Type B pancreatic cell (in vitro differentiated cells): ENCODE data around the gene DAB1. TPM values are rescaled to one million over a fixed set of nuclear protein-coding genes. Genes with fewer than 3 reads are reported as not detected.

Experiments
- DNase-seq: peaks from one replicate; pipeline ENCODE4 v3.0.0; 2021; ENCODE audit warnings: mixed read lengths; ENCODE audit not compliant: unreplicated experiment; ENCODE audit errors: extremely low spot score
- H3K27ac Mint-ChIP-seq: 2 replicates; pipeline ENCODE4 v1.8.0; 2021; ENCODE audit warnings: mild to moderate bottlenecking, mixed read lengths
- H3K27me3 Mint-ChIP-seq: 2 replicates; pipeline ENCODE4 v1.8.0; 2021; ENCODE audit warnings: mixed read lengths
- H3K36me3 Mint-ChIP-seq: 2 replicates; pipeline ENCODE4 v1.8.0; 2021; ENCODE audit warnings: mixed read lengths
- H3K4me1 Mint-ChIP-seq: one replicate; pipeline ENCODE4 v1.8.0; 2021; ENCODE audit warnings: mixed read lengths; ENCODE audit not compliant: unreplicated experiment
- H3K4me3 Mint-ChIP-seq: 2 replicates; pipeline ENCODE4 v1.8.0; 2021; ENCODE audit warnings: mild to moderate bottlenecking, mixed read lengths
- H3K9me3 Mint-ChIP-seq: 2 replicates; pipeline ENCODE4 v1.8.0; 2021; ENCODE audit warnings: mixed read lengths
- CTCF ChIP-seq: fragments of 200-600 bp; sonication (generic); conservative IDR thresholded peaks from 2 replicates; pipeline ENCODE4 v1.5.0; 2021; ENCODE audit warnings: antibody characterized with exemption, mild to moderate bottlenecking
- total RNA-seq: library from RNA; stranded (reverse); gene quantifications from 2 replicates; pipeline ENCODE4 v1.2.1, GENCODE V29; 2021; ENCODE audit warnings: low replicate concordance

Gene DAB1
- total RNA-seq, 1 donor from 2014 or later, result 7.3 TPM

DNA sequence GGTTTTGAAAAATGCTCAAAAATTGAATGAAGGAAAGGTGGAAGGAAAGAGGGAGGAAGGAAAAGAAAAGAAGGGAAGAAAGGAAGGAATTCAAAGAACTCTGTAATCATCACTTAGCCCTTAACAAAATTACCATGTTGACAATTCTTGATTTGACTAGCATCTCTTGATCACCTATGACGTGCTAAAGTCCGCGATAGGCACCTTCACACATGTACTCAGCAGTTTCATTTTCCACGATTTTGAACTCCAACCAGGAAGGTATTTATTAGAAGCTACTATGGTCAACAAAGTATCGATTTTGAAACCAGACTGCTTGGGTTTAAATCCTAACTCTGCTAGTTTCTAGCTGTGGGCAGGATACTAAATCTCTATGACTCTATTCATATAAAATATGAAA lies 146.9 kb downstream of the DAB1 start:
- Mint-ChIP-seq H3K4me1 (peaks cover 4% of the 10 kb centered on the region), H3K27ac (no peak overlapping the region), H3K36me3 (no peaks in the 10 kb centered on the region), H3K4me3 (no peak overlapping the region), H3K27me3 (peaks cover 6% of the 10 kb centered on the region), H3K9me3 (no peaks in the 10 kb centered on the region)
- no peak for TF ChIP-seq CTCF
- no peak for DNase-seq

GRCh38 chr1:57272601-57273000 lies 151.3 kb downstream of the DAB1 start:
- no peak for DNase-seq
- H3K4me1 Mint-ChIP-seq, result peaks cover 4% of the 10 kb centered on the region
- no peak for TF ChIP-seq CTCF
- no peaks in the 10 kb centered on the region for H3K9me3 Mint-ChIP-seq
- H3K36me3 Mint-ChIP-seq, result no peaks in the 10 kb centered on the region
- no peak overlapping the region for H3K27ac Mint-ChIP-seq
- no peak overlapping the region for H3K4me3 Mint-ChIP-seq
- peaks cover 17% of the 10 kb centered on the region for H3K27me3 Mint-ChIP-seq

DNA sequence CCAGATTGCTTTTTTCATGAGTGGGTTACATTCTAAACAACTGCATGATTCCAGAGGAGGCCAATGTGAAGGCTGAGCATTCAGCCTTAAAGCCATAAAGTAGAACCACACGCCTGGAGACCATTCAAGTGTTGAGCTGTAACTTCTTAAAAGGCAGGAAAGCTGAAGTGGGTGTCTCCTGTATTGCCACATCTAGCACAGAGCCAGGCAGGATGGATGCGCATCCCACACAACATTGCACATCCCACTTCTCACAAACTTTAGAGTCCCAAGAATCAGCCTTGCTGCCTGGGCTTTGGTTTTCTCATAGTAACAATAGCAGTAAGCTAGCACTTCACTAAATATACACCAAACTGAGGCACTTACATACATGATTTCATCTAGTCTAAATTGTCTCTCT lies 151.7 kb downstream of the DAB1 start:
- Mint-ChIP-seq H3K4me1 (peaks cover 4% of the 10 kb centered on the region), H3K27ac (no peak overlapping the region), H3K27me3 (peaks cover 13% of the 10 kb centered on the region), H3K4me3 (no peak overlapping the region), H3K9me3 (no peaks in the 10 kb centered on the region), H3K36me3 (no peaks in the 10 kb centered on the region)
- no peak for TF ChIP-seq CTCF
- DNase-seq, result no peak

DNA sequence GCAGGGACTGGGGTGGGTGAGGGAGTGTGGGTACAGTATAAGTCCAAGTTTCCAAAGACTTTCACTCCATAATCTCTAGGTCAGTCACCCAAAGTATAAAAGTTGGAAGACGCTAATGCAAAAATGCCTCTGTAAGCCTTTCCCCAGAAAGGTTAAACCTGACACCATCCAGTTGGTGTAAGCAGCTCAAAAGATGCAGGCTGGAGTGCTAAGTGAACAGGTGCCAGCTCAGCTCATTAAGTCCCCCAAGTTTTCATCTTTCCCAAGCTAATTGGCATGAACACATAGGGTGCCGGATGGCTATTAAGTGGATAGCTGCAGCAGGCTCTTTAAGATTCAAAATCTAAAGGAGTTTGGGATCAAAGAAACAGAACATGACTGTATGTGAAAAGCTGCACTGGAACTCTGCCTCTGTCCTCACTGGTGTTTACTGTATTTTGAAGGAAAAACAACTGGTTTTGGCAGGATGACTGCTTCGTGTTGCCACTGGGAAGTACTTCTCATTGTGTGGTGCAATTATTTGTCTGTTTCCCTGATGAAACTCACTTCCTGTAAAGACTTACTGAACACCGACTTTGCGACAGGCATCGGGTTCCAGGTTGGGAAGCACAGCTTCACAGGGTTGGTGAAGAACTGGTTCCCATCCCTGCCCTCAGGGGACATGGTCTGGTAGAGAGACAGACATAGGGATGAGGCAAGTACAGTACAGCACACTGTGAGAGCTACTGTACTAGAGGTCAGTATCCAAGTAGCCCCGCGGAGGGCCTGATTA lies 152.7 kb downstream of the DAB1 start:
- no peaks in the 10 kb centered on the region for H3K36me3 Mint-ChIP-seq
- TF ChIP-seq CTCF, result no peak

GRCh38 chr1:57269630-57270225 lies 154.1 kb downstream of the DAB1 start:
- no peak for TF ChIP-seq CTCF
- Mint-ChIP-seq H3K4me3 (no peak overlapping the region), H3K9me3 (no peaks in the 10 kb centered on the region), H3K4me1 (peaks cover 4% of the 10 kb centered on the region), H3K36me3 (no peaks in the 10 kb centered on the region), H3K27me3 (peaks cover 11% of the 10 kb centered on the region), H3K27ac (no peak overlapping the region)
- DNase-seq, result no peak

More for the DNA sequence above, 152.7 kb downstream of the DAB1 start:
- Mint-ChIP-seq H3K27ac (no peak overlapping the region), H3K9me3 (no peaks in the 10 kb centered on the region), H3K27me3 (peaks cover 11% of the 10 kb centered on the region), H3K4me3 (no peak overlapping the region), H3K4me1 (peaks cover 4% of the 10 kb centered on the region)
- no peak for DNase-seq
